HepG2 (cell line): ENCODE measurements around the gene CAPN9. TPM values are rescaled to one million over a fixed set of nuclear protein-coding genes. Genes with fewer than 3 reads are reported as not detected.

Source experiments
- GMEB2 ChIP-seq: IDR thresholded peaks from 2 replicates; pipeline ENCODE4 v1.6.1; 2016; ENCODE audit warnings: missing biosample characterization, missing genetic modification reagents, low read depth
- NFE2L1 ChIP-seq: sonication (generic); formaldehyde crosslinking; IDR thresholded peaks from 2 replicates; pipeline ENCODE4 v1.4.0; 2020; ENCODE audit warnings: missing genetic modification reagents, mild to moderate bottlenecking, borderline replicate concordance
- NR1H2 ChIP-seq: sonication (generic); formaldehyde crosslinking; IDR thresholded peaks from 2 replicates; pipeline ENCODE4 v1.8.1; 2022; ENCODE audit warnings: low read depth, missing genetic modification reagents, borderline replicate concordance
- NR2C2 ChIP-seq: sonication (generic); formaldehyde crosslinking; IDR thresholded peaks from 2 replicates; pipeline ENCODE4 v1.4.0; 2020; ENCODE audit warnings: missing genetic modification reagents, mild to moderate bottlenecking, moderate library complexity, borderline replicate concordance
- NR2F2 ChIP-seq: IDR thresholded peaks from 2 replicates; pipeline ENCODE4 v1.6.1; 2012; ENCODE audit warnings: low read depth, inconsistent platforms, borderline replicate concordance
- PATZ1 ChIP-seq: sonication (generic); formaldehyde crosslinking; IDR thresholded peaks from 2 replicates; pipeline ENCODE4 v1.4.0; 2020; ENCODE audit warnings: missing genetic modification reagents
- PRDM10 ChIP-seq: sonication (generic); formaldehyde crosslinking; IDR thresholded peaks from 2 replicates; pipeline ENCODE4 v1.4.0; 2020; ENCODE audit warnings: low read depth, missing genetic modification reagents
- RAD21 ChIP-seq: fragments of 450-650 bp; formaldehyde crosslinking; IDR thresholded peaks from 2 replicates; pipeline ENCODE4 v1.5.0; 2020; ENCODE audit warnings: mild to moderate bottlenecking
- REST ChIP-seq, 2 experiments: IDR thresholded peaks; 2 replicates each; pipeline ENCODE4 v1.6.1; 2011 to 2012; ENCODE audit warnings: low read length in 2 of 2, borderline replicate concordance in 1 of 2, low read depth in 1 of 2, mild to moderate bottlenecking in 1 of 2, moderate library complexity in 1 of 2
- SRY ChIP-seq: sonication (generic); formaldehyde crosslinking; IDR thresholded peaks from 2 replicates; pipeline ENCODE4 v1.8.0; 2022; ENCODE audit warnings: mild to moderate bottlenecking, missing genetic modification reagents
- ZHX1 ChIP-seq: sonication (generic); formaldehyde crosslinking; IDR thresholded peaks from 2 replicates; pipeline ENCODE4 v1.8.1; 2022; ENCODE audit warnings: low read depth, mild to moderate bottlenecking, missing genetic modification reagents
- ZNF160 ChIP-seq: sonication (generic); formaldehyde crosslinking; IDR thresholded peaks from 2 replicates; pipeline ENCODE4 v1.8.0; 2022; ENCODE audit warnings: mild to moderate bottlenecking, inconsistent platforms, missing genetic modification reagents
- ZNF564 ChIP-seq: sonication (generic); formaldehyde crosslinking; IDR thresholded peaks from 2 replicates; pipeline ENCODE4 v1.8.1; 2023; ENCODE audit warnings: mild to moderate bottlenecking, missing genetic modification reagents
- polyA plus RNA-seq, 8 experiments: library from polyadenylated mRNA; depleted of rRNA in 3 of 8; stranded (reverse) in 7 of 8; unstranded in 1 of 8; fragments of >200 nt; fragmentation: Illumina TruSeq in 4 of 8; extraction: Trizol in 4 of 8; gene quantifications; 2 replicates each; pipeline versions ENCODE4 v1.2.1 to v1.2.3, GENCODE V29; 2011 to 2016; ENCODE audit warnings: low read depth in 4 of 8, missing spikeins in 1 of 8, mixed read lengths in 1 of 8; ENCODE audit not compliant: insufficient read depth in 1 of 8
- total RNA-seq, 5 experiments: library from RNA; depleted of rRNA; stranded (reverse); fragments of >200 nt; fragmentation: Illumina TruSeq; extraction: Trizol; gene quantifications; 2 replicates each; pipeline ENCODE4 v1.2.3, GENCODE V29; 2016; ENCODE audit warnings: low read depth in 1 of 5

Gene CAPN9
- total and polyA plus RNA-seq, 2 of the 13 experiments (the other 11 are each of a cell fraction or from before 2014, with no cell fraction given) = 0.04 to 0.31 TPM

- TF ChIP-seq NR1H2 (CRISPR knock-in tag) = peak; percentile 66; the same call in 1 of the 2 replicates
- TF ChIP-seq ZNF160 (CRISPR knock-in tag) = peak; percentile 49; the same call in 1 of the 2 replicates
- TF ChIP-seq NR2C2 = peak; percentile 98
- TF ChIP-seq ZHX1 (CRISPR knock-in tag) = peak; percentile 89; the same call in 1 of the 2 replicates
- TF ChIP-seq GMEB2 (CRISPR knock-in tag) = no peak
- peak; percentile 72; the same call in 1 of the 2 replicates for TF ChIP-seq ZNF564 (CRISPR knock-in tag)
- no peak for TF ChIP-seq SRY (CRISPR knock-in tag)
- peak; percentile 54 for TF ChIP-seq RAD21 (CRISPR knock-in tag)
- TF ChIP-seq PRDM10 (CRISPR knock-in tag) = 0 out of 2 replicates have a peak, but pooled peaks have one; percentile 36
- peak; percentile 99 for TF ChIP-seq NR2F2
- TF ChIP-seq REST (IDR thresholded peaks at IDR 0.05; ENCODE audit: borderline replicate concordance in 1 of 2, low read depth in 1 of 2, low read length in 2 of 2) = peak in 1 of 2 experiments; percentile 75; a peak in 1 of 4 replicates
- no peak for TF ChIP-seq NFE2L1 (CRISPR knock-in tag)
- TF ChIP-seq PATZ1 (CRISPR knock-in tag) = peak; percentile 84
These were observed 18.3 kb upstream of the CAPN9 start (continued) for GRCh38 chr1:230728710-230729392.
